Sciatic nerve (tissue), 2 donors: ENCODE results near the gene BST1. TPM values are rescaled to one million over a fixed set of nuclear protein-coding genes. Genes with fewer than 3 reads are reported as not detected.

Experiments used
- ATAC-seq: fragments of 200-7000 bp; cut with Tn5 transposase; one replicate; pipeline ENCODE4 v1.9.1; 2020; ENCODE audit warnings: mild to moderate bottlenecking, moderate library complexity
- DNase-seq: peaks from one replicate; pipeline ENCODE4 v3.0.0-alpha.2; 2020; ENCODE audit warnings: low spot score
- intact Hi-C: fragments of 100-400 bp; cut with DNase I; formaldehyde crosslinking; loops from one replicate; pipeline ENCODE4 v1.14.2; 2022
- total RNA-seq: library from RNA; stranded (reverse); fragmentation: NEBNext Ultra II Directional; extraction: Animal tissue kit (Norgen Biotek cat#: 25700); gene quantifications from one replicate; pipeline ENCODE4 v1.2.1, GENCODE V29; 2021
- donor health status: DM: no; HTN: no; CAD: no.
- donor health status: DM: no; HTN: no; CAD: no.

Gene BST1
- total RNA-seq, 1 donor from 2014 or later: 9.1 TPM

DNA sequence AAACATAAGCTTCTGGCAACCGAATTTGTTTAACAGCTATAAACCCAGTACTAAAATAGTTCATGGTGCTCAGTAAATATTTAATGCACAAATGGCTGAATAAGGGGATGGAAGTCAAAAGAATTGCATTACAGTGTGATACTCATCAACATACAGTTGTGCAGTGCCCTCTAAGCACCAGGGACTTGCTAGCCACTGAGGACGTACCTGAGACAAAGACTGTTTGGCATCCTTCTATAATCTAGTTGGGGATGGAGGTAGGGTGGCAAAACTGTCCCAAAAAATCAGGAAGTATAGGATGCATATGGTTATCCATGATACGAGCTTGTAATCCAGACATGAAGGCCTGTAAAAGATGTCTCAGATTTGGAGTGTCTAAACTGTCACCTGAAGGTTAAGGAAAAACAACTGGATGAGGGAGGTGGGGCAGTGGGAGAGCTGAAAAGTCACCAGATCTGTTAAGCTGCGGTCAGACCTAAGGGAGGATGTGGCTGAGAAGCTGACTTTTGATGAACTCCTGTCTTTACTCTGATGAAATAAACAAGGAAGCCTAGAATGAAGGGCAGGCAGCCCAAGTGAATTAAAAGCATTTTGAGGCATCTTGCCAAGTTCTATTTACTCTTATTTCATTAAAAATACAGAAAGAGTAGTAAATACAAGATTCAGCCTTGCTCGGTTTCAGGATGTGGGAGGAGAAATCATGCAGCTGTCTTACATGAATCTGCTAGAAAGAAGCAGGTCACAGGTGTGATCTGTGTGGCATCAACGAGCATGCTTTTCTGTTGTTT lies 63.2 kb downstream of the BST1 start:
- intact Hi-C loops: no loop called here
- ATAC-seq: no peak
- no peak for DNase-seq

DNA sequence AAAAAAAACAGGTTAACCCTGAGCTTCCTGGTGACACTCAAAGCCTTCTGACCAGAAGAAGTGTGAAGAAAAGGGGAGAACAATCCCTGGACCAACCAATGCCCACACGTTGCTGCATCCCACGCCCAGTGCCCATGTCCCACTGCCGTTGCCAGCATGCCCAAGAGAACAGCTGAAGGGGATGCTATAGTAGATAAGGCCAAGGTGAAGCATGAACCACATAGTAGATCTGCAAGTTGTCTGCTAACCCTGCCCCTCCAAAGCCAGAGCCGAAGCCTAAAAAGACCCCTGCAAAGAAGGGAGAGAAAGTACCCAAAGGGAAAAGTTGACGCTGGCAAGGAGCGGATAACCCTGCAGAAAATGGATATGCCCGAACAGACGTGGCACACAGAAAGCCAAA lies 64.0 kb downstream of the BST1 start:
- ATAC-seq: no peak
- DNase-seq: no peak
- intact Hi-C loops: no loop called here

DNA sequence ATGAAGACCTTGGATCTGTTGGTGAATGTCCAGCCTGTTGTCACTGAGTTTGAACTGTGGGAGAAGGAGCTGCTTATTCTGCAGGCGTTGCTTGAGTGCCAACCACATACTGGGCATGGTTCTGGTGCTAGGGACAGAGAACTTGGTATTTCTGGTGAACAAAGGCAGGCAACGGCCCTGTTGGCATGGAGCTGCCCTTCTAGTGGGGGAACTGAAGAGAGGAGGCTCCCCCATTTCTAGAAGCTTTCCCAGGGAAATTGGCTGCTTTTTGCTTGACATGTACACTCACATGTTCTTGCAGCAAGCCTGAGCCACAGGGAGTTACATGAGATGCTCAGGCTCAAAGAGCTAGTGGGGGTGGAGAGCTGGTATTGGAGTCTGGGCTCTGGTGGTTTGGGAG lies 66.3 kb downstream of the BST1 start:
- DNase-seq (no peak), ATAC-seq (no peak)
- intact Hi-C loops: no loop called here

DNA sequence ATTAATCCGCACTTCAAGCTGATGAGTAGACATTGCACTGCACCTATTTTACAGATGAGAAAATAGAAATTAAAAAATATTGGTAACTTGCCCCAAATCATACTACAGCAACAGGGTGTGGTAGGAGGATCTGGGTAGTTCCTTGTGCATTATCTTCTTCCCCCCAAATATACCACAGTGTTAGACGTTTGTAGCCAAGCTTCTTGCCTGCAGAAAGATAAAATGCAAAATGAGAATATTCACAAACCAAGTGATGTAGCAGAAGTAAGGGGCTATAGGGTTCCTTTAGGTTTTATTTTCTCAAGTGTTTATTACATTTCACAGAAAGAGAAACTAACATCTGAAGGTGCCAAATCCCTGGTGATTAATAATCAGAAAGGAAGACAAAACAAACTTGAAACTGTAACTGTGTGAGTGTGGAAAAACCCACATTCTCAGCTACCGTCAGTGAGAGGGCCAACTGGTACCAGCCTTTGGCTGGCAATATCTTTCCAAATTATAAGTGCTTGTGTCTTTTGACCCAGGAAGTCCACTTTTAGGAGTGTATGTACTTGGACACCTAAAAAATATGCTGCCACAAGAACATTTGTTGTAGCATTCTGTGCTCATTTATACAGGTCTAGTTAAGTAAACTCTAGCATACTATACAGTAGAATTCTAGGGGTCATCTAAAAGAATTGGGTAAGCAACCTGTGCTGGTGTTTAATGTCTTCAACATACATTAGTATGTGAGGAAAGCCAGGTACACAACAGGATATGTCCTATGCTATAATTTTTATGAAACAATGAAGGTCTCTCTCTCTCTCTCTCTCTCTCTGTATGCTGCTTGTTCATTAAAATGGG lies 68.6 kb downstream of the BST1 start:
- intact Hi-C loops: no loop called here
- ATAC-seq: no peak
- DNase-seq: no peak

DNA sequence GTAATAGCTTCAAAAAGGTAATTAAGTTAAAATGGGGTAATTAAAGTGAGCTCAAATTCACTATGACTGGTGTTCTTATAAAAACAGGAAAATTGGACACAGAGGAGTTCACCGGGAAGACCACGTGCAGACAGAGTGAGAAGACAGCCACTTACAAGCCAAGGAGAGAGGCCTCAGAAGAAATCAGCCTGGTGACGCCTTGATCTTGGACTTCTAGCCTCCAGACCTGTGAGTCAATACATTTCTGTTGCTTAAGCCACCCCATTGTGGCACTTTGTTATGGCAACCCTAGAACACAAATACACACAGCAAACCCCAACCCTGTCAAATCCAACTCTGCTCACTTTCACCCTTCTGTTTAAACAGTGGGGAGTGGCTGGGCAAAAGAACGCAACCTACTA lies 71.2 kb downstream of the BST1 start:
- intact Hi-C loops: no loop called here
- DNase-seq: no peak
- ATAC-seq: no peak

DNA sequence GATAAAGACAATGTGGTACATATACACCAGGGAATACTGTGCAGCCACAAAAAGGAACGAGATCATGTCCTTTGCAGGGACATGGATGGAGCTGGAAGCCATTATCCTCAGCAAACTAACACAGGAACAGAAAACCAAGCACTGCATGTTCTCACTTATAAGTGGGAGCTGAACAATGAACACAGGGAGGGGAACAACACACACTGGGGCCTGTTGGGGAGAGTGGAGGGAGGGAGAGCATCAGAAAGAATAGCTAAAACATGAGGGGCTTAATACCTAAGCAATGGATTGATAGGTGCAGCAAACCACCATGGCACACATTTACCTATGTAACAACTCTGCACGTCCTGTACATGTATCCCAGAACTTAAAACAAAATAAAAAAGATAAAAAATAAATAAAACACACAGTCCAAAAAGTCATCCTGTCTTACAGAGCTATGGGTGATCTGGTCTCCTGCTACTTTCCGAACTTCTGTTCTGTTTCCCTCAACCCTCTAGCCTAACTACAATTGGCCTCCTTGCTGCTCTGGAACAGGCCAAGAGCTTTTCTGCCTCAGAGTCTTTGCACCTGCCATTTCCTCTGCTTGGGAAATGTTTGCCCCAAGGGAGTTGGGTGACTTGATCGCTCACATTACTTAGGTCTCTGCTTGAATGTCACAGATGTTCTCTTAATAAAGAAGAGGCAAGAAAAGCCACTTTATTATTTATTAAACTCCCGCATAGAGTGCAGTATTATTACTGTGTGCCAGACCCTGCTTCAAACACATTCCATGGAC lies 74.2 kb downstream of the BST1 start:
- ATAC-seq (no peak), DNase-seq (no peak)
- intact Hi-C loops: no loop called here

DNA sequence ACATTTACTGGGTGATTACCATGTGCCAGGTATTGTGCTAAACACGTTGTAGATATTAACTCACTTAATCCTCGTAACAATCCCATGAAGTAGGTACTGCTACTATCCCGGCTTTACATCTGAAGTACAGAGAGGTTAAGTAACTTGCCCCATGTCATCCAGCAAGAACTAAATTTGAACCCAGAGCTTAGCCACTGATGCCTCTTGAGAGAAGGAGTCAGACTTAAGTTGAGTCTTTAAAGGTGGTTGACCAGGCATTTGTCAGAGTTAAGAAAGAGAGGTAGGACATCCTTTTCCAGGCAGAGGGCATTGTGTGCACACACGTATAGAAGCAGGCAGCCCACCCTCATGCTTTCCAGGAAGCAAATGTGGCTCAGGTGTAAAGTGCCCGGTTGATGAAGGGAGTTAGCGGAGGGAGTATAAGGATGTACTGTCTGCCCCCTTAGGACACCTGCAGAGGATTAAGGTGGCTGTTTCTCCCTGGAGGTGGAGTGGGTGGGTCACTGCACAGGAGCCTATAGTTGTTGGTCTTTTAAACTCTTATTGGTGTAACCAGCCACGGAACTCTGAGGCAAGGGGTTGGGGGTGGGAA lies 74.9 kb downstream of the BST1 start:
- DNase-seq (no peak), ATAC-seq (peak; percentile 6)
- intact Hi-C loops: no loop called here

DNA sequence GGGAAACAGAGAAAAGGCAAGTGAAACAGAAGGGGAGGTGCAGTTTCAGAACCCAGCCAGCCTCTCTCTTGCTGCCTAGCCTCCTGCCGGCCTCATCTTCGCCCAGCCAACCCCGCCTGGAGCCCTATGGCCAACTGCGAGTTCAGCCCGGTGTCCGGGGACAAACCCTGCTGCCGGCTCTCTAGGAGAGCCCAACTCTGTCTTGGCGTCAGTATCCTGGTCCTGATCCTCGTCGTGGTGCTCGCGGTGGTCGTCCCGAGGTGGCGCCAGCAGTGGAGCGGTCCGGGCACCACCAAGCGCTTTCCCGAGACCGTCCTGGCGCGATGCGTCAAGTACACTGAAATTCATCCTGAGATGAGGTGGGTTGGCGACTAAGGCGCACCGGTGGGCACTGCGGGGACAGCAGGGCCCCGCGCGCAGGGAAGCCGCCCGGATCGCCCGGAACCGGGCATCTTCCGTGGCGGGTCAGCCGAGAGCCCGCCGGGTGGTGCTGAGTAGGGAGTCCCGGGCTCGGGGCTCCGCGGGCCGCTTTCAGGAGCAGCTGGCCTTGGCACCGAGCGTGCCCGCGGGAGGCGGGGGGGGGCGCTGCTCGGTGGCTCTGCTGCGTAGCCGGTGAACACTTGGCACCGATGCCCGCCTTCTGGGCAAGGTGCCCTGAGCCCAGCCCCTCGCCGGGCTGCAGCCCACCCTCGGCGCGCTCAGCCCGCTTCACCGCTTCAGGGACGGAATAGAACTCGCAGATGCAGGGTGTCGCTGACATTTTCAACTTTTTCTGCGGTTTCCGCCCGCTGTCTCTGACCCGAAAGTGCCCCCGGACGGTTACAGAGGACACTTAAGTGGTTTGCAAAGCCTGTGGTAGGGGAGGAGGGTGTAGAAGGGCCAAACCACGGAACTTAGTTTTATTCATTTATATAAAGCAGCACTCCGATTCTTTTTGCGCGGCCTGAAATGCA lies 75.7 kb downstream of the BST1 start, which contains the start of gene CD38:
CD38 (plus strand) TSS at position 40 of the 953 bp plus-strand sequence; CDS start at position 127, 87 bp downstream.
- no peak for DNase-seq
- intact Hi-C loops: no loop called here
- peak; percentile 65 for ATAC-seq

DNA sequence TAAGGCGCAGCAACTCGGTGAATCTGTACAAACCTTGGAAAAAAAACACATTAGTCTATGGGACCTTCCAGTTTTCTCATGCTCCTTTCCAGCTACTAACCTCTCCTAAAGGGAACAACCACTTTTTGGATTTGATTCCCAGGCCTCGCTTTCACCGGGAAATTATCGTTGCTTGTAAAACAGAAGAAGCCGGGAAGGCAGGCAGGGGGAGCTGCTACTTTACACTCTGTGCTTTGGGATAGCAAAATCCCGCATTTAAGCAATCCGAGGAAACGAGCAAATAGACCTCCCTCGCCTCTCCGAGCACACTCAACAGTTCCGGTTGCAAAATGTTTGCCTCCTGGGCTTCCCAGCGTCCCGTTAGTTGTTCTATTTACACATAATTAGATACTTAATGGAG lies 76.4 kb downstream of the BST1 start:
- peak; percentile 73 for DNase-seq
- peak; percentile 89 for ATAC-seq
- intact Hi-C loops: no loop called here

DNA sequence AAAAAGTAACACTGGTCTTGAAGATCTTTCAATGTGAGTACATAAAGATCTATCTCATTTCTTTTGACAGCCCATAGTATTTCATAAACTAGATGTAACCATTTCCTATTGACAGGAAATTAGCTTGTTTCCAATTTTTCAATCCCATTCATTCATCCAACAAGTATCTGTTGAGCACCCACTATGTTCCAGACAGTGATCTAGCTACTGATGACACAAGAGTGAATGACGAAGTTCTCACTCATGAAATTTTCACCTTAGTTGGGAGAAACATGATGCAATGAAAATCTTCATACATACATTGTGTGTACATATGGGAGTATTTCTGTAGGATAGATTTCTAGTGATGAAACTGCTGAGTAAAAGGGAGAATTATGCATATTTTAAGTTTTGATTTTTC lies 76.9 kb downstream of the BST1 start:
- ATAC-seq: no peak
- no peak for DNase-seq
- intact Hi-C loops: no loop called here

DNA sequence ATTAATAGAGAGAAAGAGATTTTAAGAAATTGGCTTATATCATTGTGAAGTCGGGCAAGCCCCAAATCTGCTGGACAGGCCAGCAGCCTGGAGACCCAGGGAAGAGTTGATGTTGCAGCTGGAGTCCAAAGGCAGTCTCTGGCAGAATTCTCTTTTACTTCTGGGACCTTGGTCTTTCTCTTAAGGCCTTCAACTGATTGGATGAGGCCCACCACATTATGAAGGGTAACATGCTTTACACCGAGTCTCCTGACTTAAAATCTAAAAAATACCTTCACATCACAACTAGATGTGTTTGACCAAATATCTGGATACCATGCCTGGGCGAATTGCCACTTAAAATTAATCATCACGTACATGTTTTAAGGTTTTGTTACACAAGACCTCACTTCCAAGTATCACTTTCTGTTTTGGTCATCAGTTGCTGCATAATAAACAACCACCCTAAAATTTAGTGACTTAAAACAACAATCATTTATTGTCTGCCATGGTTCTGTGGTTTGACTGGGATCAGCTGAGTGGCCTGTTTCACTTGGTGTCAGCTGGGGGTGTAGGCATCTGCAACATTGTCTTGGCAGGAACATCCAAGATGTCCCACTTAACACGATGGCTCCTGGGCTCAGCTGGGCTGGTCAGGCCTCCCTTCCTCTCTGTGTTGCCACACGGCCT lies 78.7 kb downstream of the BST1 start:
- DNase-seq (no peak), ATAC-seq (no peak)
- intact Hi-C loops: no loop called here

Other genes starting within 250 kb of the BST1 start
- 35.6 TPM for gene CC2D2A, start 233.2 kb upstream of the BST1 start, total RNA-seq
- gene FBXL5, start 47.7 kb upstream of the BST1 start, total RNA-seq: 97.4 TPM
- gene FAM200B, start 21.2 kb upstream of the BST1 start, total RNA-seq: 42.8 TPM
- gene CD38, start 75.3 kb downstream of the BST1 start, total RNA-seq: 3.4 TPM
- gene FGFBP1, start 235.7 kb downstream of the BST1 start, total RNA-seq: not detected